SK-N-DZ (cell line): ENCODE measurements around the gene GLI3.

Source experiments
- DNase-seq: peaks from one replicate; pipeline ENCODE4 v3.0.0-alpha.2; 2015; ENCODE audit warnings: low spot score

GLI3 gene

DNA sequence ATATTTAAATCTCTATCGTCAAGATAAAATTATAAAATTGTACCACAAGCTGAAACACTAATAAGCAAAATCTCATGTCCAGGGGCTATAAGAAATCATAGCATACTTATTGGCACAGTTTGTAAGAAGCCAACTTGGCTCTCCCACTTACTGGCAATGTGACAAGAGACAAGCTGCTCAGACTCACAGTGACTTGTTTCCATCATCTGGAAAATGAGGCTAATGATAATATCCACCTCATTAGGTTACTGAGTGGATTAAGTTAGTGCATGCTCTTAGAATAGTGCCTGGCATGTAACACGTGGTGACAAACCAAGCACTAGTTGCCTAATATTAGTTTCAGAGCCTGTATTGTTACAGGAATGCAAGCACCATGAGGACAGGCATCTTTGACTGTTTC, 234.4 kb downstream of the GLI3 start:
- no peak for DNase-seq

DNA sequence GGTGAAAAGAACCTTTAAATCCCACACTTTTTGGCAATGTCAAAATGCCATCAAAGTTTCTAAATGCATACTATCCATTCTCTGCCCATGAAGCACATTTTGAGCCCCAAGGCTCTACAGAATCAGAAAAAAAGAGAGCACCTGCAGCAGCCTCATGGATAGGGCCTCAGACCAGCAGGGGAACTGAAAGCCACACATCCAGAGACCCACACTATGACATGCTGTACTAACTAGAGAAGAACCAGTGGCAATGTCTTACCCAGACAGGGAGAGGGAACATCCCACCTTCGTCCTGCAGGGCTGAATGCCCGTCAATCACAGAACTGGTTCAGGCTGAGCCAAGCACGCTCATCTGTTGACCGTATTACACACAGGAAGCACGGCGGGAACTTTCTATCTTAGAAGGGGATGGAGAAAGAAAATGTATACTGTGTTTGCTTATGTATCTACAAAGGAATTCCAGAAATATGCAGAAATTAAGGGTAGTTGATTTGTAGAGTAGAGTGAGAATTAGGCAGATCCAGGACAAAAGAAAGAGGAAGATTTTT, 237.2 kb downstream of the GLI3 start:
- no peak for DNase-seq

DNA sequence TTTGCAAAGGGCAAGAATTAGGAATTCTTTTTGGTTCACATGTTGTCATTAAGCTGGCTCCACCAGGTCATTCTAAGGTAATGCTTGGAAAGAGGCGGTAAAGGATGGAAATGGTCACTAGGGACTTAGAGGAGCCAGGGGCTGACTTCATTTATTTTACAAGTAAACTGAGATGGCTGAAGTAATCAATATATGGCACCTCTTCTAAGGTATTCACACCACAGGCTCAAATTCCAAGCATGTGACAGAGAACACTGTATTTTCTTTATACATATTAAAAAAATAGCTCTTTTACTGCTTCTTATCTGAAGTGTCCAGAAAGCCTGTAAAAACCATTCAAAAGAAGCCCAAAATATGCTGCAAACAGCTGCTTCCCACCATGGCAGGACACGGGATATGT, 239.0 kb downstream of the GLI3 start:
- no peak for DNase-seq

DNA sequence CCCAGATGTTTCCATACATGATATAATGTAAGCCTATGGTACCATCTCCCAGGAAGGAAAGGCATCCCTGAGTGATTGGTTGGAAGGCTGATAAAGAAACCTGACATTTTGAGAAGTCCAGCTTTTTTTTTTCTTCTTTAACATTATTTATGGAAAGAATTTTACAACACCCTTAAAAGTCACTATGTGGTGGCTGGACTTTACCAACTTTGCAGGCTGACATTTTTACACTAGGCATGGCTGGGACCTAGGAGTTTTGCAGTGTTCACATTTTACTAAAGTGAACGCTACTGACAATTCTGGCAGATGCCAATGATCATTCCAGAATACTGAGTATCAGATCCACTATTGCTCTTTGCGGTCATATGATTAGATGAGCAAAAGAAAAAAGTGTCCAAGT, 239.9 kb downstream of the GLI3 start:
- DNase-seq: no peak

DNA sequence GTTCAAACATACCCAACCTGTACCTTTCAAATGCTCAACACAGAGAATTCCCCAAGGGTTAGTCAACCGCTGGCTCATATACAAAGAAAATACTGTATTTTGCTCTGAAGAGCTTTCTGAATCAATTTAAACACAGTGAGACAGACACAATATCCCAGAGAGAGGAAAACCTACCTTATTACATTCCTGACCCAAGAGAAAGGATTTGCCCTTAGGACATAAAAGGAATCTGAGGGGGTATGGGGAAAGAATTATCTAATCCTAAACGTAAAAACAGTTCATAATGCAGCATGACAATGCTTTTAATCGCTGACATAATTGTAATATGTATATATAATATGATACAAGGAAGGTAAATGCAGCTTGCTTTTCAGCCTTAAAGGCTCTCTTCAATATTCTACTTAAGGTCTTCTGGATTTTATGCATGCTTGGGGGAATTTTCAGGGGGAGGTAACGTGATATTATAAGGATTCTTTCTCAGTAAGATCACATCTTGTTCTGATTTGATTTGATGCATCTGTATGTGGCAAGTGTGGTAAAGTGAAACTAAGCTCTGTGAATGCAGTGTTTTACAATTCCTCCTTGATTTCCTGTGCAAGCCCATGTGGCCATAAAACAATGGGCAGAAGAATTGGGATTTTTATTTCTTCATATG, 240.5 kb downstream of the GLI3 start:
- DNase-seq: no peak

DNA sequence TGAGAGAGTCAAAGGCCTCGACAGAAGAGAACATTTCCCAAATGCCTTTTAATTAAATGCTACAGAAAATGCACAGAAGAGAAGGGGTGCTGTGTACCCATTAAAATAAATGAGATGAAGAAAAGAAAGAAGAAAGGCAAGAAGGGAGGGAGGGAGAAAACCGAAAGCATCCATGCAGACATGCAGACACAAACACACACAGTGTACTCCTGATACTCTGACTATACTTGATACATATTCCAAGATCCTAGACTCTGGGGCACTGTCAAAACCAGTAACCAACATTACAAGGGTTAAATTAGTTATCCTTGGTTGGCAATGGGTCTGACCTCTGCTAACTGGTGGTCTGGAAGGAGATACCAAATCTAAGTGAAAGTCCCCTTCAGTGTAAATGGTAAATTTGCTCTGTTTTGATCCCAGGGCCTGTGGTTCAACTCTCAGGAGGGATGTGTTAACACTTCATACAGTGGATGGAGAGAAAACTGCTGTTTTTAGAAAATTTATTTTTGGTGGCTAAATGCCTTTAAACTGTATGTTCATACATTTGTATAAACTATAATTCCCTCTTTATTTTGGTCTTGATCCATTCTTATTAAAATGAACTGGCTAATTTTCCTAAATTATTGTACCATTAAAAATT, 241.3 kb downstream of the GLI3 start:
- DNase-seq: no peak

DNA sequence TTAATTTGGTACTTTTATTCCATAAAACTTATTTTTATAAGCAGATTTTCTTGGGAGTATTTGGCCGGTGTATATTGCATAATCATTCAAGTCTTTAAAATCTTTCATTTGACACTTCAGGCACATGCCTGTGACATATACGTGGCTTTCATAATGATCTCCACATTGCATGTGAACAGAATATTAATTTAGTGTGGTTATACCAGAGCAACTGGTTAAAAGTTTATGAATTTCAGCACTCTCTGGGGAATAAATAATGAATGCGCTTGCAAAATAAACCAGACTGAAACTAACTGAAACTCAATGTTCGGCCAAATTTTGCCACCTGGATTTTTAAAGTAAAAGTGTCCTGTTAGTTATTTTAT, 242.3 kb downstream of the GLI3 start:
- DNase-seq: no peak

DNA sequence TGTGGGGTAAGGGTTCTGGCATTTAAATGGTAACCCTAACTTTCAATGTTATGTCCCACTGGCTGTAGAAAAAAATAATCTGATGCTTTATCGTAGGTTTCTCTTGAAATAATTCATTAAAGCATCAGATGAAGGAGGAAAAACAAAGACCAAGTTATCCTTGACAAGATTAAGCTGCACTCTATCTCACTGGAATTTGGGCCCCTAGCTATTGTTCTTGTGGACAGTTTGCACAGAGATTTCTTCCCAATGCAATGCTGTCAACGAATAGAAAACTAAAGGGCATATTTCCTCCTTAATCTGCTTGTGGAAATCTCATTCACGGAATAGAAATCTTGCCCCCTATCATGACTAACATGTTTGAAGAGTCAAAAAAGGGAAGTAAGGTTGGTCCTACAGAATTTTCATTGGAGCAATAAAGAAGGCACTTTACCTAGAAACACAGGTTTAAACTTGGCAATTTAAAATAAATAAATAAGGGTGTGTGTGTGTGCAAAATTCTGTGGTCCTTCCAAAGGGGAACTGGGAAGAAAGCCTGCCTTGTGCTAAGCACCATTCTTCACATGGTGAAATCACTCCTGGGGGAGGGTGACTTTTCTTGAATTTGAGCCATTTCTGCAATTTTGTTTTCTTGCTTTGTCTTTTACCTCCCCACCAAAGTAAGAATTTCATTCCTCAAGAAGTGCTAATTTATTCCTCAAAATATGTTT, 242.8 kb downstream of the GLI3 start:
- no peak for DNase-seq

DNA sequence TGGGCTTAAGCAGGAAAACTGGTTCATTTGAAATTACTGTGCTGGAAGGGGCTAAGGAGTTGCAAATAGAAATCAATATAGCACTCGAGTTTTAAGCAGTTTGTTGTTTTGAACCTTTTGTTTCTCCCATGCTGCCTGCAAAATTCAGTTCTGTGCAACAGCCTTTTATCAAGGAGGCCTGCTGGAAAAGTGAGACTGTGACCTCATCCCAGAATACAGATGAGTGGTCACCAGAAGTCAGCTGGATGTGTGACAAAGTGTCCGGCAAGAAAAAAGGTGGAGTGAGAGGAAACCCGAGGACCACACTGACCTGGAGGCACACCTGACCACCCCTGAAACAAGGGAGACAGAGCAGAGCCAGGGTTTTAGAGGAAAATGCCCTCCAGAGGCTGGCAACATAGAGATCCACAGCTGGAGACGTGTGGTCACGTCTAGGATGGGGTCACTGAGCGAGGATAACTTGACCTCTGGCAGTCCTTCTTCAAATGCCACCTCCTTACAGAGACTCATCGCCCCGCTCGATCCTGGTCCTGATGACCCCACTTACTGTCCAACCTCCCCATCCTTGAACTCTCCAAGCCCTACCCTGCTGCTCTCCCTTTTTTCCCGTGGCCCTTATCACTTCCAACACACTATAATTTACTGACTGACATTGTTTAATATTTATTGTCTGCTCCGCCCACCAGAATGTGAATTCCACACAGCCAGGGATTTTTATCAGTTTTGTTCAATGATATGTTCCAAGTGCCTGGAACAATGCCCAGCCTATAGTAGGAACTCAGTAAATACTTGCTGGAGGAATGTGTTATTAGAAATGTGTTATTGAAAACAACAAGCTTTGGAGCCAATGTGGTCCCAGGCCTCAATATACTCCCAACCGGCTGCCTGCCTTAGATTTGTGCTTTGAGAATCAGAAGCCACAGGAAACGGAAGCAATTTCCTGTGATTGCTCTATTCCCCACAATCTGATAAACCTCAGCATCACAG, 243.8 kb downstream of the GLI3 start:
- DNase-seq: no peak

DNA sequence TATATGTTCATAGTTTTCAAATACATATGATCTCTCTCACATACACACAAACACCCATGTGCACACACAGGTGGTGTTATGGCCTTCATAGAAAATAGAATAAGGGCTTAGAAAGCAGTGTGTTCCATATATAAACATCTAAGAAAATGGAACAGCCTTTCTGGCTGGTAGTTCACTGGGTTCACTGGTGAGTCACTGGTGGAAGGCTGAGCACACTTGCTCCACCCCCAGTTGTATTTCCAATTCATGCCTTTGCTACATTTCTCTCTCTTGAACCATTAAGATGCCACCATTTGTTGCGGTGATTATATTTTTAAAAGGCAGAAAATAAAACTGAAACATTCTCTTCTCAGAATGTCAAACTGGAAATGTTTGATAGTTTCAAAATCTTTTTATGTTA, 252.1 kb downstream of the GLI3 start:
- no peak for DNase-seq

DNA sequence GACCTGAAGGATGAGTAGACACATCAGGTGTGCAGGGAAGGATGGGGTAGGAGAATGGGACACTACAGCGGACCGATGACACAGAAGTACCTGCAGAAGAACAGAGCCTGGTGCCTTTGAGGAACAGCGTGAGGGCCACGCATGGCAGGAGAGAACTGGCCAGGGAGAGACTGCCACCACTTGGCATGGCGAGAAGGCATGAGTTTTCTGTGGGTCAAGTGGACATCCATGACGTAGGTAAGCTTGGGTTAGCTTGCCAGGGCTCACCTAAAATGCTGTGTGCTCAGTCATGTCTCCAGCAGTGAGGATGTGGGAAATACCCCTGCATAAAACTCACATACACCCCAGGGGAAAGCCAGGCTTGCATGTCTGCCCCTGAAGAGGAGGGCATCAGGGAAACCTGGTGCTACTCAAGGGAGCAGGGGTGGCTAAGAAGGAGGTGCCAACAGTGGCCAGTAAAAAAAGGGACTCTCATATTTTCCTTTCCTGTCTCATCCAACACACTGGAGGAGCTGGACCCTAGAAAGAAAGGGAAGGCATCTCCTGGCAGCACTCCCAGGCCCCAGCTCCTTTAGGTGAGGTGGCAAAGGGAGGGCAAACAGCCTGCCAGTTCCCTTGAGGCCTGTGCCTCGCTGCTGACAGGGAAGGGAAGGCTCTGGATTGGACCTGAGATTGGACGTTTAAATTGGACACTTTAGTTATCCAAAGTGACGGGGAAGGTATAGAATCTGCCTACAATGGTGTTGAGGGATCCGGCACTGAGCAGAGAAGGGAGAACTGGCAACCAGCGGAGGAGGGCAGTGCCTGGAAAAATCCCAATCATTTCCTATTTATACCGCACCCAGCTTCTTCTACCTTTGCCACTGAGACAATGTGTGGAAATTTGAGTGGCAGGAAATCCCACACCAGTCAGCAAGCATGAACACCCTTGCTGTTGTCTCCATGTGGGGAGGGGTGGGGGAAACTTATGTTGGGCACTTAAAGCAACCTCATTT, 255.7 kb downstream of the GLI3 start:
- no peak for DNase-seq

DNA sequence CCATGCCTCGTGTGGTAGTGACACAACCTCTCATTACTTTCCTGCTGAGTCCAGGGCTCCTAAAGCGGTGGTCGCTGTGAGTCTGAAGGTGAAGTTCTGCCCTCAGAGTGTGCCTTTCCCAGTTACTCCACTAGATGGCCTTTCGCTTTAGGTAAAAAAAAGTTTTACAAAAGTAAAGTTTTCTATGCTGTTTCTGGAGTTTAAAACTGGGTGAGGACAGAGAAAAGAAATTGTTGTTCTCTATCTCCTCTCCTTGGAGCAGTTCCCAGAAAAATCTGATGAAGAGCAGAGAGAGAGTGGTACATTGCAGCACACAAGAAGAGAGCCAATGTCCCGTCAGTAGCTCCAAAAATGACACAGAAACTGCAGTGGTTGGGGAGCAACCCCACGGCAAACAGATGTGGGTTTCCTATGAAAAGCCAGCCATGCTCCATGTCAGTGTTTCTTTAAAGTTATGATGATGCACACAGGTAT, 257.1 kb downstream of the GLI3 start:
- DNase-seq: peak; percentile 22

DNA sequence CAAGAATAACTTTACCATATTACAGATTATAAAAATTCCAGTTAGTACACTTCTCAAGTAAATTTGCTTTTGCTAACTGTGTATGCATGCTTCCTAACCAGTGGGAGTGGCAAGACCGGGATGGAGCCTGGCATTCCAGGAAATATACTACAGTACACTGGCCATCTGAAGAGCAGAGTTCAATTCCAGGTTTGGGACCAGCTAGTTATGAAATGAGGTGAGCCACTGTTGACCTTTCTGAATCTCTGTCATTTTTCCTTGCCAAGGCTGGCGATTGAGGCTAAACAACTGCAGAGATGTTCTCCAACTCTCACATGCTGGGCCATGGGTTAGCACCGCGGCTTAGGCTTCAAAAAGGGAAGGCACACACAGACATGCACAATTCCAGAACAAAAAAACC, 258.2 kb downstream of the GLI3 start:
- no peak for DNase-seq

DNA sequence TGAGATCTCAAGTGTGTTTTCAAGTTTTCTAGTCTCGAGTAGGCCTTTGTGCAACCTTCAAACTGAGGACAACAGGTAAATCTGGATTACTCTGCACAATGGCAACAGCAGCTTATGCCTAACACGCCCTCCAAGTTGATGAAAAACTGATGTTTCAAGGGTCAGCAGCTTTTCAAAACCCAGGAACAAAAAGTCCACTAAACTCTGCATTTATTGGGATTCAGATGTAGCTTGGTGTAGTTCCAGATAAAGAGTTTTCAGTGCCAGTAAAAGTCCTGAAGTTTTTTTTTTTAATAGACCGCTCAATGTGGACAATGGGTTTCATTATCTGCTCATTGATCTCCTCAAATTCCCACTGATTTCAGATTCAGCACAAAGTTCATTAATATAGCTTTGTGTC, 259.3 kb downstream of the GLI3 start:
- DNase-seq: no peak

DNA sequence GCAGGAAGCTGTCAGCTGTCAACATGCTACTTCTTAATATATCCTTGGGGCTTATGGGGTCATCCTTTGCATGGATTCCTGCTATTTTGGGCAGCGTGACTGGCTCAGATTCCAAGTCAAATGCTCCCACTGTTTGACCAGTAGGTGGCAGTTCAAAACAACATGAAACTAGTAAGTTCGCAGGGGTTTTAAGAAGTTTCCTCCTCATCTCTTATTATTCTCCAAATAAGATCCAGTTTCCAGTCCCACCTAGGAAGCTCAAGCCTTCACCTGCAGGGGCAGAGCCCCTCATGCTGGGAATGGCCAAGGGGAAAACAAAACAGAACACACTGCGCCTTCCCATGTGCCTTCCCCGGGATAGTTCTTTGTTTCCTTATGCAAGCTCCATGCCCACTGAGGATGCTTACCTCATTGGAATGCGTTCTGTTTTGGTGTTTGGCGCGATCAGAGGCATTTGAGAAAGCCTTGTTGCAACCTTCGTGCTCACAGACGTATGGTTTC, 259.8 kb downstream of the GLI3 start:
- peak; percentile 42 for DNase-seq

DNA sequence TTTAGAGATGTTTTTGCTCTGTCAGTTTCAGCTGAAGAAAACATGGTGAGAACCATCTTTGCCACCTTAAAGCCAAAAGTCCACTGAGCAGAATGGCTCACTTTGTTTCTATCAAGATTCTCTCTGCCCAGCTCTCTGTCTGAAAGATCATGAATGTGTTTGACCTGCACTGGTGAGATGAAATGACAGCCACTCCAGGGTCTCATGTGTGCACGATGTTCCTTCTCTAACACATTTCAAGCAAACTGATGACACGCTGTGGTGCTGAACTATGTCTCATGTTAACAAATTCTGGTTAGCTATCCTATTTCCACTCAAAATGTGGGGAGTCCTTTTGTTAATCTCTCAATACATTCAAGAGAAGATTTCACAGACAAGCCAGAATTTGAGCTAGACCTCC, 260.6 kb downstream of the GLI3 start:
- DNase-seq: no peak

DNA sequence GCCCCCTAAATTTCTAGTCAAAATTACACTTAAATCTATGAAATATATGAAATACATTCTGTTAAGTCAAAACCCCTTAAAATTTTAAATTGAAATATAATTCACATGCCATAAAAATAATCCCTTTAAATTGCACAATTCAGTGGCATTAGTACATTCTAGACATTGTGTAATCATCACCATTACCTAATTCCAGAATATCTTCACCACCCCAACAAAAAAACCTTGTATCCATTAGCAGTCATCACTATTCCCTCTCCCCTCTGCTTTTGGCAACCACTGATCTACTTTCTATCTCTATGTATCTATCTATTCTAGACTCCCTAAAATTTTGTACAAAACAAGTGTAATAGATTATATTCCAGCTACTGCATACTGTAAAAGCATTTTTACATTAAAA, 261.2 kb downstream of the GLI3 start:
- no peak for DNase-seq

DNA sequence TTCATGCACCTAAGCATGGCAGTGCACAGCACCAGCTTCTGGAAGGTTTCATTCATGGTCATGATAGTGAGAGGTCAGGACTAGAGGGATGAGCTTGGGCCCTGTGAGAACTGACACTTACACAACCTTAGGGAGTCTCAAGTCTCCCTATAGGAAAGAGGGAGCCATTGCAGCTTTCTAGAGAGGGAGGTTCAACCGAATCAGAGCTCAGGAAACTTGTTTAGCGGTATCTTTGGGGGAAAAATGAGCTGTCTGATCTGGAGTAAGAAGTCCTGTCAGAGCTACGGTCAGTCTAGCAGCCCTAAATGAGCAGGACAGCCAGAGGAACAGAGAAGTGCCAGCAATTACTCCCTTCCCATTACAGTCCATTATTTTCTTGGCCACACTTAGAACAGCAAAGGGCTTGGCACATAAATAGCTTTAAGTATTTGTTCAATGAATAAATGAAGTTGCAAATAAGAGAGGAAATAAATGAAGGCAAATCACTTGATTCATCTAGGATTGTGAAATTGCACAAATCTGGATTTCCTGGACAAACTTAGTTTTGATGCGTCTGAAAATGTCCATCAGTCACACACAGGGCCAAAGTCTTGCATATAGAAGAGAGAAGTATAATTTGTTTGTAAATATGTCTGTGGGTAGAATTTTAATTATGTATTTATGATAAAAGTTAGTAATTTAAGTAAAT, 262.0 kb downstream of the GLI3 start:
- DNase-seq: no peak

DNA sequence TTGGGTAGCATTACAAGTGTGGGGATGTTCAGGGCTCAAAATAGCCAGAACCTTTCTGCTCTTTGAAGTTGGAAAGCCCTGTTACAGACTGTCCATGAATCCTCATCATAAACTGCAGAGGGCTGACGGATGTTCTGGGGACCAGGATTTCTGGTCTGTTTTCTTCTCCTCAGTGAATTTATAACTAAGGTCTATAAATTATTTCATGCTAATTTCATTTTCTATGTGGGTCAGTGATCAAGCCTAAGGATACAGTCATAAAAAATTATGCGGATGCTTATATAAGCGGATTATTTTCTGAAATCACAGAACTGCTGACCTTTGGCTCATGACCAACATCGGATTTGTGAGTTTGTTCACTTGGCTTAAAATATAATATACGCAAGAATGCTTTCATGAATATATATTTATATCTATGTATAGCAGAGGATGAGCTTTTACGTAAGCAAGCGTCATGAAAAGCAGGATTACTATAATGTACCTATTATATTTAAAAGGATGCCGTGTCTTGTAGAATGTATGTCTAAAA, 263.7 kb downstream of the GLI3 start:
- DNase-seq: no peak
